T-helper 17 cell (primary cell): Measurements from ENCODE around the gene ARHGAP4. TPM values are rescaled to one million over a fixed set of nuclear protein-coding genes. Genes with fewer than 3 reads are reported as not detected.
A peak's percentile ranks its signal among the peaks of the same experiment; 100 is the strongest.

Experiments used
- ATAC-seq: fragments of 150-1000 bp; cut with Tn5 transposase; 2 replicates; pipeline ENCODE4 v1.10.0; 2021; ENCODE audit warnings: mild to moderate bottlenecking, moderate library complexity
- DNase-seq, 3 donors: peaks; one replicate each; pipeline versions ENCODE4 v3.0.0 to v3.0.0-alpha.2; 2020 to 2021
- H3K9me3 ChIP-seq: one replicate; pipeline ENCODE4 v1.7.0; 2013; ENCODE audit warnings: low read length, mild to moderate bottlenecking; ENCODE audit not compliant: control insufficient read depth, poor library complexity, severe bottlenecking
- H3K27ac Mint-ChIP-seq: one replicate; pipeline ENCODE4 v1.8.0; 2022; ENCODE audit warnings: mild to moderate bottlenecking, moderate library complexity, mixed read lengths
- H3K27me3 Mint-ChIP-seq: one replicate; pipeline ENCODE4 v1.8.0; 2022; ENCODE audit warnings: mixed read lengths
- H3K36me3 Mint-ChIP-seq: one replicate; pipeline ENCODE4 v1.8.0; 2022; ENCODE audit warnings: low read depth, mixed read lengths
- H3K4me1 Mint-ChIP-seq: one replicate; pipeline ENCODE4 v1.8.0; 2022; ENCODE audit warnings: mild to moderate bottlenecking, mixed read lengths
- H3K4me3 Mint-ChIP-seq: one replicate; pipeline ENCODE4 v1.8.0; 2022; ENCODE audit warnings: mild to moderate bottlenecking, moderate library complexity, mixed read lengths
- total RNA-seq, 4 donors: library from RNA in 2 of 4; stranded (reverse) in 2 of 4; gene quantifications; one replicate each; pipeline ENCODE4 v1.2.3 and lab custom pipeline; 2022 to 2026

The ARHGAP4 gene
- total RNA-seq, 2 donors from 2014 or later, result 374 to 404 TPM

GRCh38 chrX:153945956-153946943, 20.2 kb upstream of the ARHGAP4 start:
- no peaks in the 10 kb centered on the region for H3K9me3 ChIP-seq
- Mint-ChIP-seq H3K4me1 (peaks cover 8% of the 10 kb centered on the region), H3K27me3 (no peaks in the 10 kb centered on the region), H3K4me3 (peak overlapping the region; percentile 52), H3K27ac (no peak overlapping the region), H3K36me3 (no peaks in the 10 kb centered on the region)
- no peak for DNase-seq
- ATAC-seq, result no peak

GRCh38 chrX:153944800-153945150, 18.7 kb upstream of the ARHGAP4 start:
- Mint-ChIP-seq H3K27me3 (no peaks in the 10 kb centered on the region), H3K36me3 (no peaks in the 10 kb centered on the region), H3K27ac (peak overlapping the region; percentile 56), H3K4me1 (peaks cover 8% of the 10 kb centered on the region), H3K4me3 (peak overlapping the region; percentile 87)
- H3K9me3 ChIP-seq, result no peaks in the 10 kb centered on the region
- ATAC-seq, result peak; percentile 15
- DNase-seq, result no peak

- ATAC-seq, result peak; percentile 53
- peak within 1 kb of the TSS; percentile 56 for H3K27ac Mint-ChIP-seq
Measured at GRCh38 chrX:153944140-153944799, 18.2 kb upstream of the ARHGAP4 start, which contains the start of gene RENBP. RENBP (minus strand) TSS chrX:153944643; CDS start chrX:153944610, 33 bp downstream.

GRCh38 chrX:153941336-153942252, 15.5 kb upstream of the ARHGAP4 start:
- no peak for DNase-seq
- no peaks in the 10 kb centered on the region for H3K9me3 ChIP-seq
- peaks cover 6% of the 10 kb centered on the region for H3K4me1 Mint-ChIP-seq
- H3K27me3 Mint-ChIP-seq, result no peaks in the 10 kb centered on the region
- H3K27ac Mint-ChIP-seq, result no peak overlapping the region
- ATAC-seq, result no peak
- no peaks in the 10 kb centered on the region for H3K36me3 Mint-ChIP-seq
- no peak overlapping the region for H3K4me3 Mint-ChIP-seq

More at GRCh38 chrX:153944140-153944799, 18.2 kb upstream of the ARHGAP4 start, which contains the start of gene RENBP:
- H3K36me3 Mint-ChIP-seq, result no peaks in the 10 kb centered on the region
- peak within 1 kb of the TSS; percentile 87 for H3K4me3 Mint-ChIP-seq
- peaks cover 8% of the 10 kb centered on the region for H3K4me1 Mint-ChIP-seq
- no peaks in the 10 kb centered on the region for H3K9me3 ChIP-seq
- no peaks in the 10 kb centered on the region for H3K27me3 Mint-ChIP-seq
- peak in 1 of 3 donors; percentile 25 for DNase-seq

- no peak for DNase-seq
- no peak overlapping the region for H3K4me3 Mint-ChIP-seq
- no peaks in the 10 kb centered on the region for H3K9me3 ChIP-seq
- H3K4me1 Mint-ChIP-seq, result peaks cover 7% of the 10 kb centered on the region
- no peak overlapping the region for H3K27ac Mint-ChIP-seq
- no peak for ATAC-seq
- no peaks in the 10 kb centered on the region for H3K27me3 Mint-ChIP-seq
- H3K36me3 Mint-ChIP-seq, result no peaks in the 10 kb centered on the region
Measured at GRCh38 chrX:153939573-153939972, 13.5 kb upstream of the ARHGAP4 start.

- Mint-ChIP-seq H3K4me1 (peaks cover 2% of the 10 kb centered on the region), H3K27me3 (no peaks in the 10 kb centered on the region)
Measured at GRCh38 chrX:153938226-153938786, 12.2 kb upstream of the ARHGAP4 start.

GRCh38 chrX:153937056-153937455, 11.0 kb upstream of the ARHGAP4 start:
- DNase-seq, result no peak
- no peak for ATAC-seq
- H3K27me3 Mint-ChIP-seq, result no peaks in the 10 kb centered on the region
- H3K4me3 Mint-ChIP-seq, result no peak overlapping the region
- no peak overlapping the region for H3K27ac Mint-ChIP-seq
- peaks cover 2% of the 10 kb centered on the region for H3K4me1 Mint-ChIP-seq
- H3K36me3 Mint-ChIP-seq, result no peaks in the 10 kb centered on the region
- no peaks in the 10 kb centered on the region for H3K9me3 ChIP-seq

More at GRCh38 chrX:153938226-153938786, 12.2 kb upstream of the ARHGAP4 start:
- no peak for ATAC-seq
- Mint-ChIP-seq H3K36me3 (no peaks in the 10 kb centered on the region), H3K27ac (no peak overlapping the region), H3K4me3 (no peak overlapping the region)
- H3K9me3 ChIP-seq, result no peaks in the 10 kb centered on the region
- no peak for DNase-seq

- DNase-seq (no peak), ATAC-seq (no peak)
- H3K27ac Mint-ChIP-seq, result no peak overlapping the region
- no peaks in the 10 kb centered on the region for H3K27me3 Mint-ChIP-seq
- H3K36me3 Mint-ChIP-seq, result no peaks in the 10 kb centered on the region
- H3K4me1 Mint-ChIP-seq, result peaks cover 7% of the 10 kb centered on the region
- H3K9me3 ChIP-seq, result no peaks in the 10 kb centered on the region
- peak overlapping the region; percentile 72 for H3K4me3 Mint-ChIP-seq
Measured at GRCh38 chrX:153935326-153935851, 9.3 kb upstream of the ARHGAP4 start.

GRCh38 chrX:153934762-153935325, 8.8 kb upstream of the ARHGAP4 start, which contains the start of gene NAA10:
NAA10 (minus strand) TSS chrX:153935037; CDS start chrX:153934904, 133 bp downstream.
- Mint-ChIP-seq H3K27ac (peak within 1 kb of the TSS; percentile 60), H3K27me3 (no peaks in the 10 kb centered on the region), H3K4me3 (peak within 1 kb of the TSS; percentile 90), H3K4me1 (peaks cover 7% of the 10 kb centered on the region), H3K36me3 (no peaks in the 10 kb centered on the region)
- ATAC-seq (peak; percentile 74), DNase-seq (peak in 2 of 3 donors; percentile 53 to 58)
- no peaks in the 10 kb centered on the region for H3K9me3 ChIP-seq

GRCh38 chrX:153934148-153934761, 8.2 kb upstream of the ARHGAP4 start:
- no peaks in the 10 kb centered on the region for H3K27me3 Mint-ChIP-seq
- peak overlapping the region; percentile 60 for H3K27ac Mint-ChIP-seq
- peaks cover 7% of the 10 kb centered on the region for H3K4me1 Mint-ChIP-seq
- H3K4me3 Mint-ChIP-seq, result peak overlapping the region; percentile 90
- DNase-seq, result no peak
- no peaks in the 10 kb centered on the region for H3K9me3 ChIP-seq
- ATAC-seq, result peak; percentile 49
- no peaks in the 10 kb centered on the region for H3K36me3 Mint-ChIP-seq

- no peak for DNase-seq
- H3K27ac Mint-ChIP-seq, result peak overlapping the region; percentile 60
- H3K27me3 Mint-ChIP-seq, result no peaks in the 10 kb centered on the region
- no peak for ATAC-seq
- H3K4me3 Mint-ChIP-seq, result peak overlapping the region; percentile 90
- peaks cover 7% of the 10 kb centered on the region for H3K4me1 Mint-ChIP-seq
- no peaks in the 10 kb centered on the region for H3K9me3 ChIP-seq
- no peaks in the 10 kb centered on the region for H3K36me3 Mint-ChIP-seq
Measured at GRCh38 chrX:153933748-153934147, 7.7 kb upstream of the ARHGAP4 start.
